GM18867 (cell line): Measurements from ENCODE around the gene SMTNL1.
"Not testable (repeated sequence)": the region's sequence is repeated elsewhere in the genome, so short reads cannot be mapped to it uniquely, and the experiment has no call there.

ENCODE experiments used
- ATAC-seq: cut with Tn5 transposase; IDR thresholded peaks from one replicate; pipeline ENCODE4 v1.9.1; 2021; ENCODE audit warnings: mild to moderate bottlenecking, moderate library complexity; ENCODE audit not compliant: unreplicated experiment

The SMTNL1 gene

GRCh38 chr11:57508341-57509170 lies 28.8 kb upstream of the SMTNL1 start:
- no peak for ATAC-seq

- ATAC-seq, result no peak
Measured at GRCh38 chr11:57511741-57512430, 25.5 kb upstream of the SMTNL1 start.

GRCh38 chr11:57512646-57513451 lies 24.5 kb upstream of the SMTNL1 start:
- ATAC-seq, result no peak

GRCh38 chr11:57513452-57513795 lies 24.0 kb upstream of the SMTNL1 start:
- ATAC-seq, result no peak

GRCh38 chr11:57513911-57514537 lies 23.4 kb upstream of the SMTNL1 start:
- peak; percentile 37 for ATAC-seq

GRCh38 chr11:57514538-57515331 lies 22.7 kb upstream of the SMTNL1 start:
- peak; percentile 39 for ATAC-seq

GRCh38 chr11:57515332-57516060 lies 21.9 kb upstream of the SMTNL1 start, which contains the start of gene SLC43A1:
SLC43A1 (minus strand) TSS chr11:57515702; CDS start chr11:57514111, 1,591 bp downstream.
- peak; percentile 49 for ATAC-seq

- ATAC-seq, result no peak
Measured at GRCh38 chr11:57516061-57516443, 21.3 kb upstream of the SMTNL1 start.

- ATAC-seq, result no peak
Measured at GRCh38 chr11:57521116-57521515, 16.3 kb upstream of the SMTNL1 start.

GRCh38 chr11:57523419-57523818 lies 14.0 kb upstream of the SMTNL1 start:
- no peak for ATAC-seq

GRCh38 chr11:57527056-57527631 lies 10.3 kb upstream of the SMTNL1 start:
- no peak for ATAC-seq

- ATAC-seq, result no peak
Measured at GRCh38 chr11:57529012-57529411, 8.4 kb upstream of the SMTNL1 start.

GRCh38 chr11:57530215-57530595 lies 7.2 kb upstream of the SMTNL1 start:
- ATAC-seq, result no peak

GRCh38 chr11:57530596-57531507 lies 6.5 kb upstream of the SMTNL1 start, which contains the start of gene TIMM10:
TIMM10 (minus strand) TSS chr11:57530754; CDS start chr11:57530189, 565 bp downstream.
- peak; percentile 98 for ATAC-seq

- not testable (repeated sequence) for ATAC-seq
Measured at GRCh38 chr11:57534449-57534848, 2.9 kb upstream of the SMTNL1 start.

GRCh38 chr11:57539342-57539741 lies 1.9 kb downstream of the SMTNL1 start:
- ATAC-seq, result no peak

GRCh38 chr11:57541169-57541568 lies 3.8 kb downstream of the SMTNL1 start:
- ATAC-seq, result no peak

GRCh38 chr11:57542582-57542981 lies 5.2 kb downstream of the SMTNL1 start:
- ATAC-seq, result no peak
